A673 (cell line): Measurements from ENCODE around the gene KLHL26.

Experiments used
- EZH2 ChIP-seq: fragments of 200-600 bp; sonication (generic); IDR thresholded peaks from 2 replicates; pipeline ENCODE4 v1.6.1; 2017; ENCODE audit warnings: borderline replicate concordance, low read depth, mild to moderate bottlenecking, mixed read lengths, antibody characterized with exemption, low read length; ENCODE audit not compliant: poor library complexity, severe bottlenecking
- TF ChIP-seq, protein P1 (sequence below): fragments of 300-800, 200-600 bp; sonication (generic); conservative IDR thresholded peaks from 2 replicates; pipeline ENCODE4 v1.5.1; 2017; ENCODE audit warnings: low read depth, mild to moderate bottlenecking, antibody characterized with exemption, low read length, moderate library complexity, mixed read lengths

DNA sequence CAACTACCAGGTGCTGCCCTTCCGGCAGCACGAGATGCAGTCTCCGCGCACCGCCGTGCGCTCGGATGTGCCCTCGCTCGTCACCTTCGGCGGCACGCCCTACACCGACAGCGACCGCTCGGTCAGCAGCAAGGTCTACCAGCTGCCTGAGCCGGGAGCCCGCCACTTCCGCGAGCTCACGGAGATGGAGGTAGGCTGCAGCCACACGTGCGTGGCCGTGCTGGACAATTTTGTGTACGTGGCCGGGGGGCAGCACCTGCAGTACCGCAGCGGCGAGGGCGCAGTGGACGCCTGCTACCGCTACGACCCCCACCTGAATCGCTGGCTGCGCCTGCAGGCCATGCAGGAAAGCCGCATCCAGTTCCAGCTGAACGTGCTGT, 31.4 kb downstream of the KLHL26 start:
- TF ChIP-seq, protein P1, sequence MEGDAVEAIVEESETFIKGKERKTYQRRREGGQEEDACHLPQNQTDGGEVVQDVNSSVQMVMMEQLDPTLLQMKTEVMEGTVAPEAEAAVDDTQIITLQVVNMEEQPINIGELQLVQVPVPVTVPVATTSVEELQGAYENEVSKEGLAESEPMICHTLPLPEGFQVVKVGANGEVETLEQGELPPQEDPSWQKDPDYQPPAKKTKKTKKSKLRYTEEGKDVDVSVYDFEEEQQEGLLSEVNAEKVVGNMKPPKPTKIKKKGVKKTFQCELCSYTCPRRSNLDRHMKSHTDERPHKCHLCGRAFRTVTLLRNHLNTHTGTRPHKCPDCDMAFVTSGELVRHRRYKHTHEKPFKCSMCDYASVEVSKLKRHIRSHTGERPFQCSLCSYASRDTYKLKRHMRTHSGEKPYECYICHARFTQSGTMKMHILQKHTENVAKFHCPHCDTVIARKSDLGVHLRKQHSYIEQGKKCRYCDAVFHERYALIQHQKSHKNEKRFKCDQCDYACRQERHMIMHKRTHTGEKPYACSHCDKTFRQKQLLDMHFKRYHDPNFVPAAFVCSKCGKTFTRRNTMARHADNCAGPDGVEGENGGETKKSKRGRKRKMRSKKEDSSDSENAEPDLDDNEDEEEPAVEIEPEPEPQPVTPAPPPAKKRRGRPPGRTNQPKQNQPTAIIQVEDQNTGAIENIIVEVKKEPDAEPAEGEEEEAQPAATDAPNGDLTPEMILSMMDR, result no peak
- TF ChIP-seq EZH2, result no peak
